Spleen (tissue), 7 donors: ENCODE results near the gene HHLA2.

ENCODE experiments used
- CTCF ChIP-seq, 11 experiments: fragments of 200-600 bp in 7 of 11; fragments of 450-650 bp in 4 of 11; sonication (generic) in 4 of 11; IDR thresholded peaks in 8 of 11; conservative IDR thresholded peaks in 3 of 11; 1 replicate in 7 of 11; 2 replicates in 4 of 11; pipeline versions ENCODE4 v1.4.0 to v1.8.0; 2016 to 2021; ENCODE audit warnings: antibody characterized with exemption in 11 of 11, inconsistent platforms in 4 of 11, mild to moderate bottlenecking in 1 of 11
- POLR2A ChIP-seq, 3 donors: fragments of 450-650 bp; IDR thresholded peaks; one replicate each; pipeline ENCODE4 v1.5.1; 2017; ENCODE audit warnings: antibody characterized with exemption in 3 of 3, mild to moderate bottlenecking in 1 of 3
- POLR2AphosphoS5 ChIP-seq, 3 donors: sonication (generic); formaldehyde crosslinking; IDR thresholded peaks; one replicate each; pipeline ENCODE4 v1.5.1; 2017; ENCODE audit warnings: antibody characterized with exemption in 3 of 3
- donor health status: DM: no; HTN: no; CAD: no; lungs with moderate emphysema.
- donor health status: DM: no; HTN: no; CAD: no.
- donor health status: DM: no; HTN: no; CAD: no.

- no peak for TF ChIP-seq POLR2AphosphoS5 (IDR thresholded peaks at IDR 0.05)
- no peak for TF ChIP-seq CTCF (IDR thresholded peaks at IDR 0.05 in 8 of 11, conservative IDR thresholded peaks at IDR 0.05 in 3 of 11)
- TF ChIP-seq POLR2A (IDR thresholded peaks at IDR 0.05), result no peak
Observed at GRCh38 chr3:108346301-108347227, 50.2 kb downstream of the HHLA2 start.
